Measurements from ENCODE around the gene LPP.

The LPP gene

DNA sequence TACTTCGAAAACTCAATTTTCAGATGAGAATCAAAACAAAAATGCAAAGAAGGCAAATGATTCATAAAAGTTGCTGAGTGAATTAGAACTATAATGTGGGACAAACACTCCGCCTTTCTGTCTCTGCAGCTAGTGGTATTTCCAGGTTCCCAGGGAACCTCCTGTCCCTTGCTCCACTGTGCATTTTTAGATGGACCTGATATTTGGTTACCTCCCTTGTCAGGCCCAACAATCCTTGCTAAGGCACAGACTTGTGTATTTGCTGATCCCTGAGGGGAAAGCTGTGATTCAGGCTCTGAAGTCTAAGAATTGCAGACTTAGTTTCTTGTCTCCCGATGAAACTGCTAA lies 162.7 kb downstream of the LPP start:
- DNase-seq (ENCODE audit: insufficient read length, low spot score) (no peak), FAIRE-seq (no peak)
- no peak for TF ChIP-seq TAF1 (IDR thresholded peaks at IDR 0.05; ENCODE audit: low read depth, low read length)
- TF ChIP-seq POLR2AphosphoS5 (IDR thresholded peaks at IDR 0.05; ENCODE audit: low read depth, low read length), result no peak
- no peak for TF ChIP-seq PAX5 (IDR thresholded peaks at IDR 0.05; ENCODE audit: insufficient read depth, low read length, severe bottlenecking)
- no peak for TF ChIP-seq POLR2A (IDR thresholded peaks at IDR 0.05; ENCODE audit: low read depth, low read length)
- no peak for TF ChIP-seq SPI1 (IDR thresholded peaks at IDR 0.05; ENCODE audit: low read depth, low read length)
- no peak for TF ChIP-seq POU2F2 (IDR thresholded peaks at IDR 0.05; ENCODE audit: low read depth, low read length)

DNA sequence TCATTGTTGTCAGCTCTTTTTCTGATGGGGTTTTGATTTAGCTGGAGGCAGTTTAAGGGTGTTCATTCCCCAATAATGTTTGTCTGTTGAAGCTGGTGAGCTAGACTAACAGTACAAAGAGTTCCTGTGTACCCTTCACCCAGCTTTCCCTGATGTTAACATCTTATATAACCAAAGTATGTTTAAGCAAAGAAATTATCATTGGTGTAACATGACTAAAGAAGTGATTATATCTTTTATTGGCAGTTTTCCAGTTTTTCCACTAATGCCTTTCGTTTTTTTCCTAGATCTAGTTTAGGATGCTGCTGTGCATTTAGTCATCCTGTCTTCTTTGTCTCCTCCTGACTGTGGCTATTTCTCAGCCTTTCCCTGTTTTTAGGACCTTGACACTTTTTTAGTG lies 165.6 kb downstream of the LPP start:
- FAIRE-seq (no peak), DNase-seq (ENCODE audit: insufficient read length, low spot score) (no peak)
- TF ChIP-seq POU2F2 (IDR thresholded peaks at IDR 0.05; ENCODE audit: low read depth, low read length) (no peak), PAX5 (IDR thresholded peaks at IDR 0.05; ENCODE audit: insufficient read depth, low read length, severe bottlenecking) (no peak), POLR2A (IDR thresholded peaks at IDR 0.05; ENCODE audit: low read depth, low read length) (no peak), POLR2AphosphoS5 (IDR thresholded peaks at IDR 0.05; ENCODE audit: low read depth, low read length) (no peak), TAF1 (IDR thresholded peaks at IDR 0.05; ENCODE audit: low read depth, low read length) (no peak), SPI1 (IDR thresholded peaks at IDR 0.05; ENCODE audit: low read depth, low read length) (no peak)

DNA sequence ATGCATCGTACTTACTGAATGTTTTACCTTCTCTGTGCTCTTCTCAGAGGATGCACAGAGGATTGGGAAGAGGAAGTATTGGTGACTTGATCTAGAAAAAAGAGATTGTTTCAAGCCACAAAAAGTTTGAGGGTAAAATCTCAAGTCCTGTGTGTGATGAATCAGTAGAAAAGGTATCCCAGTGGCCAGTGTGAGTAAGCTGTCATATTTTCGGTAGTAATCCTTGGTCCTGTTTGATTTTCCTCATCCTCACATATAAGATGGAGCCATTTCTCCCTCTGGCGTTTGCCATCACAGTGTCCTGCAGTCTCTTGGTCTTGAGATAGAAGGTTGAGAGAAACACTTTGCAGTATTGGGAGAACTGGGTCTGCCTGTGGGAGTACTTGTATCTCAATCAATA lies 166.8 kb downstream of the LPP start:
- no peak for TF ChIP-seq TAF1 (IDR thresholded peaks at IDR 0.05; ENCODE audit: low read depth, low read length)
- TF ChIP-seq POU2F2 (IDR thresholded peaks at IDR 0.05; ENCODE audit: low read depth, low read length), result no peak
- no peak for TF ChIP-seq SPI1 (IDR thresholded peaks at IDR 0.05; ENCODE audit: low read depth, low read length)
- TF ChIP-seq POLR2AphosphoS5 (IDR thresholded peaks at IDR 0.05; ENCODE audit: low read depth, low read length), result no peak
- no peak for TF ChIP-seq PAX5 (IDR thresholded peaks at IDR 0.05; ENCODE audit: insufficient read depth, low read length, severe bottlenecking)
- DNase-seq (ENCODE audit: insufficient read length, low spot score) (no peak), FAIRE-seq (no peak)

DNA sequence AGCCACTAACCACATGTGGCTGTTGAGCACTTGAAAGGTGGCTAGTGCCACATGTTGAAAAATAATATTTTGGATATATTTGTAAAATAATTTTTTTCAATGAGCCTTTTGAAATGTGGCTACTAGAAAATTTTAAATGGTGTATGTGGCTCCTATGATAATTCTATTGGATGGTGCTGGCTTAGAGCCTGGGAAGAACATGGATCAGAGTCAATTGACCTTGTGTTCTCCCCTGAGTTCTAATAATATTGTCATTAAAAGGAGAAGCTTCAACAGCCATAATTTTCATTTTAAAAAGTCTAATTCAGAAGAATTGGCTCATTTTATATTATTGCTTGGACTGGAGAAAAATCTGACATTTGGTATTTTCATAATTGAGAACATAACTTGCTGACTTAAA lies 167.3 kb downstream of the LPP start:
- DNase-seq (ENCODE audit: insufficient read length, low spot score) (no peak), FAIRE-seq (no peak)
- TF ChIP-seq TAF1 (IDR thresholded peaks at IDR 0.05; ENCODE audit: low read depth, low read length) (no peak), SPI1 (IDR thresholded peaks at IDR 0.05; ENCODE audit: low read depth, low read length) (no peak), POU2F2 (IDR thresholded peaks at IDR 0.05; ENCODE audit: low read depth, low read length) (no peak), POLR2A (IDR thresholded peaks at IDR 0.05; ENCODE audit: low read depth, low read length) (no peak)

DNA sequence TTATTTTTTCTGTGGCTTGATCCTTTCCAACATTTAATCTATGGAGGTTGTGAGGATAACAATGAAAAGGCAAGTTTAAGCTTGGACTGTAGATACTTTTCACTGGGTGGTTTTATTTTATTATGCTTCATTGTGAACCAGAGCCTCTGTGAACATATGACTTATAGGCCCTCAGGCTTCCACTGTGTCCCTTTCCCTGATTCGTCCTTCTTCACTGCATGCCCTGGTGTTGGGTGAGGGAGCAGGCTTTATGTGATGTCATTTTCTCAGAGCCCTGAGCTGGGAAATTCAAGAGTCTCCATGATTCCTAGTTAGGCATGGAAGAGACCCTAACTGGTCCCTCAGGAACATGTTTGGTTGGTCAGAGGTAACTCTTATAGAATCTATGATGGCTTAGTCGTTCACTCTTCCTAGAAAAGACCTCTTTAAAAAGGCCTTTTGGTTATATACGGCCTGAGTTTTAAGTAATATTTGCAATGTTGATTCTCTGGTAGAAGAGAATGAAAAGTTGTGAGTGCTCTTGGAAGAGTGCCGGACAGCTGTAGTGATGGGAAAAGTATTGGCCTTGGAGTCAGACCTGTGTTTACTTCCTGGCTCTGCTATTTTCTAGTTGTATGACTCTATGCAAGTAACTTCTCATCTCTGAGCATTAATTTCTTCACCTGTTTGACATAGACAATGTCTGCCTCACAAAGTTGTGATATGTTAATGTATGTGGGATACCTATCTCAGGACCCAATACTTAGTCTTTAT lies 168.4 kb downstream of the LPP start:
- FAIRE-seq (no peak), DNase-seq (ENCODE audit: insufficient read length, low spot score) (no peak)
- no peak for TF ChIP-seq PAX5 (IDR thresholded peaks at IDR 0.05; ENCODE audit: insufficient read depth, low read length, severe bottlenecking)
- TF ChIP-seq SPI1 (IDR thresholded peaks at IDR 0.05; ENCODE audit: low read depth, low read length), result no peak
- no peak for TF ChIP-seq TAF1 (IDR thresholded peaks at IDR 0.05; ENCODE audit: low read depth, low read length)
- no peak for TF ChIP-seq POLR2AphosphoS5 (IDR thresholded peaks at IDR 0.05; ENCODE audit: low read depth, low read length)
- no peak for TF ChIP-seq POU2F2 (IDR thresholded peaks at IDR 0.05; ENCODE audit: low read depth, low read length)
- no peak for TF ChIP-seq POLR2A (IDR thresholded peaks at IDR 0.05; ENCODE audit: low read depth, low read length)

DNA sequence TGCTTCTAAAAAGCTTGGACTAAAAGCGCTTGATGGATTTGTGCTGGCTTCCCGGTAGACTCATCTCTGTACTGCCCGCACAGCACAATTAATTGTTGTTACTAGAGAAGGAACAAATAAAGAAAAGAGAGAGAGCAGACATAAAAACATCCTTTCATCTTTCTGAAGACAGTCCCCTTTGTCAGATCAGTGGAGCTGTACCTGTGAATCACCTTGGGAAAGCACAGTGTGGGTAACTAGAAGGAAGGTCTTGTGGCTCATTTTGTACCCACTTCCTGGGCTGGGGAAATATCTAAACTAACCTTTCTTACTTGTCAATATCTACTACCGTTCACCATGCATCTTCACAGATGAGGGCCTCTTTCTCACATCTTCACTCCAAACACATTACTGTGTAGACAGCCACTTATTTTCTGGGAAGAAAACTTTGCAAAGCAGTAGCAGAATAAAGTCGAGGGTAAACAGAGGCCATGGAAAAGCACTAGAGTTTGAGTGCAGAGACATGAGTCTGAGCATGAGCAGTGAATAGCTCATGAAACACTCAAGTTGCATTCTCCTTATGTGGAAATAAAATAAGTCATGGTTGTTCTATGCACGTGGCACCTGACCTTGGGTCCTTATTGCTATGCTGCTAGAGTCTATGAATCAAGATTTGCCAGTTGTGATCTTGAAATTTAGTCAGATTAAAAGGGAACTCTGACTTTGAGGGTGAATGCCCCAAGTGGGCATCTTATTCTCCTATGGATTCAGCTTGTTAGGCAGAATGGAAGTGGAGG lies 169.3 kb downstream of the LPP start:
- FAIRE-seq (no peak), DNase-seq (ENCODE audit: insufficient read length, low spot score) (no peak)
- TF ChIP-seq POU2F2 (IDR thresholded peaks at IDR 0.05; ENCODE audit: low read depth, low read length) (no peak), POLR2A (IDR thresholded peaks at IDR 0.05; ENCODE audit: low read depth, low read length) (no peak), PAX5 (IDR thresholded peaks at IDR 0.05; ENCODE audit: insufficient read depth, low read length, severe bottlenecking) (no peak), POLR2AphosphoS5 (IDR thresholded peaks at IDR 0.05; ENCODE audit: low read depth, low read length) (no peak), SPI1 (IDR thresholded peaks at IDR 0.05; ENCODE audit: low read depth, low read length) (no peak), TAF1 (IDR thresholded peaks at IDR 0.05; ENCODE audit: low read depth, low read length) (no peak)

DNA sequence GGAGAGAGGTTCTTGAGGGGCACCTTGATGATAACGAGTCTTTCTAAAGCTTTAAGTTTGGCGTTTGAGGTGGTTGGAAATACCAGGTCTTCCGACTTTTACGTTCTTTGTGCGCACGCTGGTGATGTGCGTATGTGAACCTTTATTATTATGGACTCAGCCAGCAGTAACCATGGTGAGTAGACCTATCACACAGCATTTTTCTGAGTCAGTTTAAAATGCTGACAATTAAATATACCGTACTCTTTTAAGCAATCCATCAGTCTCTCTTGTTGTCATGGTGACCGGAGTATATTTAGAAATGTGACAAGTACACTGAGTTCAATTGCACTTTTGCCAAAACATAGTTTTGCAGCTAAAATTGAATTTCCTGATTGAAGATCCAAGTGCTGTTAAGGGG lies 172.2 kb downstream of the LPP start:
- TF ChIP-seq PAX5 (IDR thresholded peaks at IDR 0.05; ENCODE audit: insufficient read depth, low read length, severe bottlenecking) (no peak), POLR2AphosphoS5 (IDR thresholded peaks at IDR 0.05; ENCODE audit: low read depth, low read length) (no peak), POLR2A (IDR thresholded peaks at IDR 0.05; ENCODE audit: low read depth, low read length) (no peak), SPI1 (IDR thresholded peaks at IDR 0.05; ENCODE audit: low read depth, low read length) (no peak), TAF1 (IDR thresholded peaks at IDR 0.05; ENCODE audit: low read depth, low read length) (no peak), POU2F2 (IDR thresholded peaks at IDR 0.05; ENCODE audit: low read depth, low read length) (no peak)
- no peak for DNase-seq (ENCODE audit: insufficient read length, low spot score)
- FAIRE-seq, result no peak

DNA sequence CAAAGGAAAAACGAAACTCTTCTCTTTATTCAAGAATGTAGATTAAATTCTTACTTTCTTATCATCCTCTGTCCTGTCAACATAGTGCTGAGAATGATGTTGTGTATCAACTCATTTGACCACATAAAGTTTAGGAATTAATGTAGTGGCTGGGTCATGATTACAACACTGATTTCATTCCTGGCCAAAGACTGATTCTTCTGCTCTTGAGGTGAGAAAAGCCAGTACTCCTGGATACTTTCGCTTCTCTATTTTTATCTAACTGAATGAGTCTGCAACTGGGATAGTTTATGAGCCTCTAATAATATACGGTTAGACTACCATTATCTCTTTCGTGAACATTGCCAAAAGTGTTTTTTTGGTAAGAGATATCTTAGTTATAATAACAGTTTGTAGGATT lies 173.0 kb downstream of the LPP start:
- FAIRE-seq (no peak), DNase-seq (ENCODE audit: insufficient read length, low spot score) (no peak)
- TF ChIP-seq SPI1 (IDR thresholded peaks at IDR 0.05; ENCODE audit: low read depth, low read length) (no peak), TAF1 (IDR thresholded peaks at IDR 0.05; ENCODE audit: low read depth, low read length) (no peak), POLR2A (IDR thresholded peaks at IDR 0.05; ENCODE audit: low read depth, low read length) (no peak), POLR2AphosphoS5 (IDR thresholded peaks at IDR 0.05; ENCODE audit: low read depth, low read length) (no peak), POU2F2 (IDR thresholded peaks at IDR 0.05; ENCODE audit: low read depth, low read length) (no peak), PAX5 (IDR thresholded peaks at IDR 0.05; ENCODE audit: insufficient read depth, low read length, severe bottlenecking) (no peak)

DNA sequence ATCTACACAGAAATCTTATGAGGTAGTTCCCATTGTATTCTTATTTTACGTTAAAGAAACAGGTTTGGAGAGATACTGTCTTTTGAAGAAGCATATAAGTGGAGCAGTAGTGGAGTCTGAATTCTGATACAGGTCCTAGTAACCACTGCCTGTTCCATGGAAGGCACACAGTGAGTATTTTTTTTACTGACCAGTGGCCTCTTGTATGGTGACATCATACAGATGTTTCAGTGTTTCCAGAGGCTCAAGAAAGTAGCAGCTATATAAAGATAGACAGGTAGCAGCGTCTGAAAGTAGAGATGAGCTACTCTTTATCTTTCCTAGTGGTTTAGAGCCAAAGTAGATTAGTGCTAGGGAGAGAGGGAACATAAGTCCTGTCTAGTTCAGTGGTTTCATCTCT lies 173.5 kb downstream of the LPP start:
- DNase-seq (ENCODE audit: insufficient read length, low spot score) (no peak), FAIRE-seq (no peak)
- TF ChIP-seq SPI1 (IDR thresholded peaks at IDR 0.05; ENCODE audit: low read depth, low read length) (no peak), TAF1 (IDR thresholded peaks at IDR 0.05; ENCODE audit: low read depth, low read length) (no peak), POLR2A (IDR thresholded peaks at IDR 0.05; ENCODE audit: low read depth, low read length) (no peak), POLR2AphosphoS5 (IDR thresholded peaks at IDR 0.05; ENCODE audit: low read depth, low read length) (no peak), POU2F2 (IDR thresholded peaks at IDR 0.05; ENCODE audit: low read depth, low read length) (no peak), PAX5 (IDR thresholded peaks at IDR 0.05; ENCODE audit: insufficient read depth, low read length, severe bottlenecking) (no peak)

All from GM12891 (cell line).